A549 (cell line): ENCODE data around the gene INSC. TPM values are rescaled to one million over a fixed set of nuclear protein-coding genes. Genes with fewer than 3 reads are reported as not detected.

ENCODE experiments used
- ATAC-seq, 2 experiments: fragments of 200-7000 bp in 1 of 2; fragments of >200 bp in 1 of 2; cut with Nextera tagmentation in 1 of 2; cut with Tn5 transposase in 1 of 2; 3 replicates each; pipeline versions ENCODE4 v1.8.0 to v1.9.1; 2018 to 2020; ENCODE audit warnings: mild to moderate bottlenecking in 1 of 2, moderate library complexity in 1 of 2
- CTCF ChIA-PET: fragments of 300-600 bp; sonication (Branson Sonifier 250); formaldehyde crosslinking; extraction: SDS; loops from one replicate; lab custom pipeline; 2021; ENCODE audit warnings: antibody characterized with exemption, inconsistent platforms; lab: Yijun Ruan, JAX
- POLR2A ChIA-PET: fragments of 350-600 bp; formaldehyde crosslinking; extraction: SDS; loops from one replicate; lab custom pipeline; 2021; ENCODE audit warnings: antibody characterized with exemption, inconsistent platforms; lab: Yijun Ruan, JAX
- DNase-seq, 2 experiments: peaks; one replicate each; pipeline versions ENCODE4 v3.0.0 to v3.0.0-alpha.2; 2011 to 2016; ENCODE audit warnings: low read depth in 1 of 2, low spot score in 1 of 2
- FAIRE-seq: peaks from 2 replicates; lab custom pipeline; 2011; peaks lifted over from hg19 to GRCh38; lab: Jason Lieb, UNC
- H3K27ac ChIP-seq, 2 experiments: fragments of >200 bp; sonication (Bioruptor Twin); formaldehyde crosslinking; 3 replicates each; pipeline ENCODE4 v1.5.1; 2016 to 2017
- H3K4me1 ChIP-seq: fragments of >200 bp; sonication (Bioruptor Twin); formaldehyde crosslinking; 3 replicates; pipeline ENCODE4 v1.6.1; 2016
- H3K4me2 ChIP-seq: fragments of >200 bp; sonication (Bioruptor Twin); formaldehyde crosslinking; 3 replicates; pipeline ENCODE4 v1.6.1; 2016
- H3K4me3 ChIP-seq: fragments of >200 bp; sonication (Bioruptor Twin); formaldehyde crosslinking; 3 replicates; pipeline ENCODE4 v1.5.1; 2016
- H3K9me3 ChIP-seq: fragments of >200 bp; sonication (Bioruptor Twin); formaldehyde crosslinking; 3 replicates; pipeline ENCODE4 v1.6.1; 2016
- CBX2 ChIP-seq: fragments of 200-600 bp; sonication (generic); IDR thresholded peaks from 2 replicates; pipeline ENCODE4 v1.6.1; 2016; ENCODE audit warnings: low read depth, mild to moderate bottlenecking, borderline replicate concordance
- CBX8 ChIP-seq: fragments of 200-600 bp; sonication (generic); IDR thresholded peaks from 2 replicates; pipeline ENCODE4 v1.6.1; 2016
- CHD4 ChIP-seq: fragments of 200-600 bp; sonication (generic); IDR thresholded peaks from 2 replicates; pipeline ENCODE4 v1.6.1; 2016; ENCODE audit warnings: antibody characterized with exemption, mild to moderate bottlenecking, borderline replicate concordance
- EHF ChIP-seq: fragments of 250-450 bp; sonication (Bioruptor Pico); IDR thresholded peaks from 2 replicates; pipeline ENCODE4 v1.5.0; 2020; ENCODE audit warnings: mild to moderate bottlenecking
- EP300 ChIP-seq, 2 experiments: fragments of >200 bp; sonication (Bioruptor Twin); formaldehyde crosslinking; IDR thresholded peaks; 2 replicates in 1 of 2; 3 replicates in 1 of 2; pipeline ENCODE4 v1.6.1; 2016 to 2017
- FOSB ChIP-seq: fragments of 250-450 bp; sonication (Bioruptor Pico); IDR thresholded peaks from 2 replicates; pipeline ENCODE4 v1.5.0; 2020; ENCODE audit warnings: mild to moderate bottlenecking, moderate library complexity
- FOXS1 ChIP-seq: fragments of 250-450 bp; sonication (Bioruptor Pico); IDR thresholded peaks from 2 replicates; pipeline ENCODE4 v1.5.0; 2020; ENCODE audit warnings: mild to moderate bottlenecking, moderate library complexity
- HOXA7 ChIP-seq: fragments of 250-450 bp; sonication (Bioruptor Pico); IDR thresholded peaks from 2 replicates; pipeline ENCODE4 v1.5.0; 2020; ENCODE audit warnings: mild to moderate bottlenecking, moderate library complexity
- JUN ChIP-seq, 2 experiments: fragments of >200 bp; sonication (Bioruptor Twin); formaldehyde crosslinking; IDR thresholded peaks; 2 replicates in 1 of 2; 3 replicates in 1 of 2; pipeline ENCODE4 v1.6.1; 2016 to 2017
- JUNB ChIP-seq: fragments of >200 bp; sonication (Bioruptor Twin); formaldehyde crosslinking; IDR thresholded peaks from 2 replicates; pipeline ENCODE4 v1.6.1; 2016
- MAFK ChIP-seq: fragments of 450-650 bp; IDR thresholded peaks from 2 replicates; pipeline ENCODE4 v1.6.1; 2014; ENCODE audit not compliant: partially characterized antibody
- MYC ChIP-seq: IDR thresholded peaks from 2 replicates; pipeline ENCODE4 v1.6.1; 2012; ENCODE audit warnings: mild to moderate bottlenecking, inconsistent platforms, low read length, improper control_type of control experiment, borderline replicate concordance
- POLR2A ChIP-seq: IDR thresholded peaks from 2 replicates; pipeline ENCODE4 v1.6.1; 2012; ENCODE audit warnings: mild to moderate bottlenecking, low read length
- POLR2AphosphoS2 ChIP-seq: conservative IDR thresholded peaks from 2 replicates; pipeline ENCODE4 v1.6.1; 2012; ENCODE audit warnings: low read length, improper control_type of control experiment, inconsistent platforms
- RARB ChIP-seq: fragments of 250-450 bp; sonication (Bioruptor Pico); IDR thresholded peaks from 2 replicates; pipeline ENCODE4 v1.8.0; 2021; ENCODE audit warnings: mild to moderate bottlenecking, moderate library complexity
- RCOR1 ChIP-seq: fragments of 150-350 bp; IDR thresholded peaks from 2 replicates; pipeline ENCODE4 v1.6.1; 2014; ENCODE audit warnings: antibody characterized with exemption, low read length, low read depth
- RFX5 ChIP-seq: fragments of 450-650 bp; IDR thresholded peaks from 2 replicates; pipeline ENCODE4 v1.7.1; 2014; ENCODE audit warnings: antibody characterized with exemption, mild to moderate bottlenecking, moderate library complexity
- TFCP2L1 ChIP-seq: fragments of 250-450 bp; sonication (Bioruptor Pico); IDR thresholded peaks from 2 replicates; pipeline ENCODE4 v1.5.0; 2021; ENCODE audit warnings: mild to moderate bottlenecking
- ZC3H11A ChIP-seq: fragments of 450-650 bp; IDR thresholded peaks from 2 replicates; pipeline ENCODE4 v1.6.1; 2014; ENCODE audit warnings: antibody characterized with exemption, mild to moderate bottlenecking
- ZNF302 ChIP-seq: fragments of 250-450 bp; sonication (Bioruptor Pico); IDR thresholded peaks from 2 replicates; pipeline ENCODE4 v1.9.0; 2021; ENCODE audit warnings: inconsistent platforms, mild to moderate bottlenecking, moderate library complexity
- ZSCAN20 ChIP-seq: fragments of 250-450 bp; sonication (Bioruptor Pico); IDR thresholded peaks from 2 replicates; pipeline ENCODE4 v1.8.0; 2022; ENCODE audit warnings: mild to moderate bottlenecking, moderate library complexity
- WGBS: methylation state at CpG from one replicate; pipeline ENCODE4 v1.1.6; 2017; ENCODE audit errors: missing lambda C conversion rate; 5-methylcytosine and 5-hydroxymethylcytosine counted together
- polyA plus RNA-seq, 4 experiments: library from polyadenylated mRNA; depleted of rRNA in 3 of 4; stranded (reverse); fragments of >200 nt; fragmentation: RNase III in 1 of 4; extraction: RNeasy Plus Mini Kit Qiagen cat#74134 plus additional on column Dnase treatment in 1 of 4; gene quantifications; 2 replicates in 3 of 4; 3 replicates in 1 of 4; pipeline ENCODE4 v1.2.3, GENCODE V29; 2011 to 2017
- TF ChIP-seq, protein P1 (sequence below): fragments of 150-350 bp; IDR thresholded peaks from 2 replicates; pipeline ENCODE4 v1.6.1; 2014; ENCODE audit warnings: low read depth, mild to moderate bottlenecking, low read length
- TF ChIP-seq, protein P2 (sequence below): fragments of 200-600 bp; sonication (generic); IDR thresholded peaks from 2 replicates; pipeline ENCODE4 v1.6.1; 2016; ENCODE audit warnings: antibody characterized with exemption, mild to moderate bottlenecking, moderate library complexity
- TF ChIP-seq, protein P3 (sequence below): IDR thresholded peaks from 2 replicates; pipeline ENCODE4 v1.6.1; 2012; ENCODE audit warnings: low read depth, borderline replicate concordance
- TF ChIP-seq, protein P4 (sequence below): fragments of >200 bp; sonication (Bioruptor Twin); formaldehyde crosslinking; IDR thresholded peaks from 2 replicates; pipeline ENCODE4 v1.6.1; 2016
- TF ChIP-seq, protein P5 (sequence below): IDR thresholded peaks from 2 replicates; pipeline ENCODE4 v1.6.1; 2012

Gene INSC
- polyA plus RNA-seq, 2 of the 4 experiments (the other 2 are of a cell fraction): not detected

DNA sequence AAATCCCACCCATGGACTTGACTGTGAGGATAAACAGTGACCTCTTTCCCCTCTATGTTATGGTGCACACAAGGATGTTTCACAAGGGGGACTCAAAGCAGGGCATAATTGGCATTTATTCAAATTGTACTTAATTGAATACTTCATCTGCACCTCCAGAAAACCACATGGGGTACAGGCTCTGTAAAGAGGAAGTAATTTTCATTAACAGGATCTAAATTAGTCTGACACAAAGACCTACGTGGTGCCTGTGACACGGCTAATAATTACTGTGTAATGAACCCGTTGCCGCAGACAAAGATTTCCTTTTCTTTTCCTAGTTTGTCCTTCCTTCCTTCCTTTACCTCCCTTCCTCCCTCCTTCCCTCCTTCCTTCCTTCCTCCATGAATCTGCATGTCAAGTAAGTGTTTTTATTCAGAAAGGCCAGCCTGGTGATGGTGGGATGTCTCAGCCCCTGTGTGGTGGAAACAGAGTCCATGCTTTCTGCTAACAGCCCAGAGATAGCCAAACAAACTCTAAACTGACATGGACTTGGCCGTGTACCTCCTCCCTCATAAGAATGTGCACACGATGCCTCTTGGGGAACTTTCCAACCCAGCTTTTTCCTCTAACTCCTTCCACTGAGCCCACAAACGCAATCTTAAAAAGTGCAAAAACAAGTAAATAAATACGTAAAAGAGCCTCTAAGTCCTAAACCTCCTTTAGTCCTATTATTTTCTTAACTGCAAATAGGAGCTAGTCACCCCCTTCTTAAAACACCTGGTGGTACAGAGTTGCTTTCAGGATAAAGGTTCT, 118.8 kb downstream of the INSC start (continued):
- TF ChIP-seq FOSB (CRISPR knock-in tag) (no peak), CHD4 (no peak)
- TF ChIP-seq, all 56 proteins: peak for 0

DNA sequence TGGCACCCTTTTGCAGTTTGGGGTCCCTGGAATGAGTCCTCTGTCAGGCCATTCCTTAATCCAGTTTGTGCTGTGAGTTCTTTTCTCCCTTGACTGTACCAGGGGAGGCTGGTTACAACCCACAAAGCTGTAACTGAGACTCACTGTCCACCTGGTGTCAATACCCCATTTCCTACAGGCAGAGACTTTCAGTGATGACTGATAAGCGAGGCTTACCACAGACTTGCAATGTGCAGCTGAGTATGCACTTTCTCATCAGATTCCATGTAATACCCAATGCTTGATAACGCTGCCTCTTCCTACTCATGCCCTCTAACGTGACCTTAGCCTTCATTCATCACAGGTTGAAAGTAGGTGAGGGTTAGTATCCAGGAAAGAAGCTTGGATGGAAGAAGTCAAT, 120.1 kb downstream of the INSC start:
- 18% methylated on average over 3 of the region's 3 CpGs for WGBS
- CTCF ChIA-PET: interaction anchor here (1.1 kb wide), 1 partner anchor 54 kb away, joined by 3 read pairs; no protein-coding TSS in a partner anchor
- no peak for ATAC-seq

DNA sequence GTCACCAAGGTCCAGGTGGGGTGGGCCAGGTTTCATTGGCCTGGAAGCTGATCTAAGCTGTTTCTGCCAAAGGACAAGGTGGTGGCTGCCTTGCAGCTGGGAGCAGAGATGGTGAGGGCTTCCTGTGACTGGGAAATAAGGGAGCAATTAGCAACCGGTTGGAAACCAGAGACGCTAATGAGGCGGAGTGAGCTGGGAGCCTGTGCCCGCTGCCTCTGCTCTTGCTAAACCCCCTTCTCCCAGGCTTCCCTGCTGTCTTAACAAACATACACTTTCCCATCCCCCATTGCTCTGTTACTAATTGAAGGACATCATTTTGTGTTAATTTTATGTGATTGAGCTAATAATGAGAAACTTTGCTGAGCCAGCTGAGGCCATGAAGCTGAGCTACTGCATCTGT, 121.8 kb downstream of the INSC start:
- Histone ChIP-seq H3K9me3 (no peaks in the 10 kb centered on the region), H3K4me2 (no peak overlapping the region), H3K4me1 (no peaks in the 10 kb centered on the region), H3K4me3 (no peak overlapping the region), H3K27ac (no peak overlapping the region)
- 62% methylated on average over 4 of the region's 4 CpGs for WGBS
- ATAC-seq: no peak
- DNase-seq: no peak
- TF ChIP-seq, protein P1, sequence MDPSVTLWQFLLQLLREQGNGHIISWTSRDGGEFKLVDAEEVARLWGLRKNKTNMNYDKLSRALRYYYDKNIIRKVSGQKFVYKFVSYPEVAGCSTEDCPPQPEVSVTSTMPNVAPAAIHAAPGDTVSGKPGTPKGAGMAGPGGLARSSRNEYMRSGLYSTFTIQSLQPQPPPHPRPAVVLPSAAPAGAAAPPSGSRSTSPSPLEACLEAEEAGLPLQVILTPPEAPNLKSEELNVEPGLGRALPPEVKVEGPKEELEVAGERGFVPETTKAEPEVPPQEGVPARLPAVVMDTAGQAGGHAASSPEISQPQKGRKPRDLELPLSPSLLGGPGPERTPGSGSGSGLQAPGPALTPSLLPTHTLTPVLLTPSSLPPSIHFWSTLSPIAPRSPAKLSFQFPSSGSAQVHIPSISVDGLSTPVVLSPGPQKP: no peak
- TF ChIP-seq FOXS1 (CRISPR knock-in tag) (no peak), HOXA7 (CRISPR knock-in tag) (no peak), POLR2A (no peak), JUN (IDR thresholded peaks at IDR 0.05) (no peak), ZNF302 (no peak), JUNB (no peak)
- TF ChIP-seq, protein P2, sequence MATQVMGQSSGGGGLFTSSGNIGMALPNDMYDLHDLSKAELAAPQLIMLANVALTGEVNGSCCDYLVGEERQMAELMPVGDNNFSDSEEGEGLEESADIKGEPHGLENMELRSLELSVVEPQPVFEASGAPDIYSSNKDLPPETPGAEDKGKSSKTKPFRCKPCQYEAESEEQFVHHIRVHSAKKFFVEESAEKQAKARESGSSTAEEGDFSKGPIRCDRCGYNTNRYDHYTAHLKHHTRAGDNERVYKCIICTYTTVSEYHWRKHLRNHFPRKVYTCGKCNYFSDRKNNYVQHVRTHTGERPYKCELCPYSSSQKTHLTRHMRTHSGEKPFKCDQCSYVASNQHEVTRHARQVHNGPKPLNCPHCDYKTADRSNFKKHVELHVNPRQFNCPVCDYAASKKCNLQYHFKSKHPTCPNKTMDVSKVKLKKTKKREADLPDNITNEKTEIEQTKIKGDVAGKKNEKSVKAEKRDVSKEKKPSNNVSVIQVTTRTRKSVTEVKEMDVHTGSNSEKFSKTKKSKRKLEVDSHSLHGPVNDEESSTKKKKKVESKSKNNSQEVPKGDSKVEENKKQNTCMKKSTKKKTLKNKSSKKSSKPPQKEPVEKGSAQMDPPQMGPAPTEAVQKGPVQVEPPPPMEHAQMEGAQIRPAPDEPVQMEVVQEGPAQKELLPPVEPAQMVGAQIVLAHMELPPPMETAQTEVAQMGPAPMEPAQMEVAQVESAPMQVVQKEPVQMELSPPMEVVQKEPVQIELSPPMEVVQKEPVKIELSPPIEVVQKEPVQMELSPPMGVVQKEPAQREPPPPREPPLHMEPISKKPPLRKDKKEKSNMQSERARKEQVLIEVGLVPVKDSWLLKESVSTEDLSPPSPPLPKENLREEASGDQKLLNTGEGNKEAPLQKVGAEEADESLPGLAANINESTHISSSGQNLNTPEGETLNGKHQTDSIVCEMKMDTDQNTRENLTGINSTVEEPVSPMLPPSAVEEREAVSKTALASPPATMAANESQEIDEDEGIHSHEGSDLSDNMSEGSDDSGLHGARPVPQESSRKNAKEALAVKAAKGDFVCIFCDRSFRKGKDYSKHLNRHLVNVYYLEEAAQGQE: no peak
- CTCF ChIA-PET: no interaction called here
- FAIRE-seq: no peak
- POLR2A ChIA-PET: no interaction called here

More for the DNA sequence above, 120.1 kb downstream of the INSC start:
- TF ChIP-seq MAFK (no peak), RCOR1 (no peak), JUN (IDR thresholded peaks at IDR 0.05) (no peak), EP300 (IDR thresholded peaks at IDR 0.05) (no peak)
- TF ChIP-seq, protein P3, sequence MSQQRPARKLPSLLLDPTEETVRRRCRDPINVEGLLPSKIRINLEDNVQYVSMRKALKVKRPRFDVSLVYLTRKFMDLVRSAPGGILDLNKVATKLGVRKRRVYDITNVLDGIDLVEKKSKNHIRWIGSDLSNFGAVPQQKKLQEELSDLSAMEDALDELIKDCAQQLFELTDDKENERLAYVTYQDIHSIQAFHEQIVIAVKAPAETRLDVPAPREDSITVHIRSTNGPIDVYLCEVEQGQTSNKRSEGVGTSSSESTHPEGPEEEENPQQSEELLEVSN: no peak
- no peak for DNase-seq
- no peak overlapping the region for H3K4me3 ChIP-seq
- H3K27ac ChIP-seq: no peak overlapping the region
- POLR2A ChIA-PET: no interaction called here
- no peaks in the 10 kb centered on the region for H3K4me1 ChIP-seq
- H3K9me3 ChIP-seq: no peaks in the 10 kb centered on the region
- H3K4me2 ChIP-seq: no peak overlapping the region
- FAIRE-seq: no peak

DNA sequence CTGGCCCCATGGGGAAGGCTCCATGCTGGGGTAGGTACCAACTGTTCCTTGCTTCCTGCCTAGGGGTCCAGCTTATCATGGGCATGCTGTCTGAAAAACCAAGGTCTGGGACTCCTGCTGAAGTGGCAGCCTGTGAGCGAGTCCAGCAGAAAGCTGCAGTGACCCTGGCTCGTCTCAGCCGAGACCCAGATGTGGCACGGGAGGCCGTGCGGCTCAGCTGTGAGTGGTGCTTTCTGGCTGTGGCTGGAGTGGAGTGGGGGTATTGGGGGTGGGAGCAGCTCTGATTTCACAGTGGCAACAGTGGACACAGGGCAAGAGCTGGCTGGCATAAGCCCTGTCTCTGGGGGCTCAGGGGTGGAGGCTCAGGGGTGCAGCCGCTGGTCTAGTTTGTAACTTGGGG, 124.1 kb downstream of the INSC start:
- Histone ChIP-seq H3K4me3 (no peak overlapping the region), H3K4me1 (no peaks in the 10 kb centered on the region), H3K9me3 (no peaks in the 10 kb centered on the region), H3K4me2 (no peak overlapping the region), H3K27ac (no peak overlapping the region)
- ChIA-PET CTCF (interaction anchor here (1.0 kb wide), 1 partner anchor 331 kb away, joined by 3 read pairs; no protein-coding TSS in a partner anchor), POLR2A (no interaction called here)
- ATAC-seq (no peak), FAIRE-seq (no peak), DNase-seq (no peak)
- 53% methylated on average over 6 of the region's 7 CpGs for WGBS
- TF ChIP-seq MYC: no peak
- no peak for TF ChIP-seq FOXS1 (CRISPR knock-in tag)
- TF ChIP-seq POLR2AphosphoS2: no peak
- TF ChIP-seq CBX2: no peak
- TF ChIP-seq TFCP2L1 (CRISPR knock-in tag): no peak
- TF ChIP-seq, protein P4, sequence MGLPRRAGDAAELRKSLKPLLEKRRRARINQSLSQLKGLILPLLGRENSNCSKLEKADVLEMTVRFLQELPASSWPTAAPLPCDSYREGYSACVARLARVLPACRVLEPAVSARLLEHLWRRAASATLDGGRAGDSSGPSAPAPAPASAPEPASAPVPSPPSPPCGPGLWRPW: no peak
- no peak for TF ChIP-seq EHF (CRISPR knock-in tag)
- TF ChIP-seq, protein P5, sequence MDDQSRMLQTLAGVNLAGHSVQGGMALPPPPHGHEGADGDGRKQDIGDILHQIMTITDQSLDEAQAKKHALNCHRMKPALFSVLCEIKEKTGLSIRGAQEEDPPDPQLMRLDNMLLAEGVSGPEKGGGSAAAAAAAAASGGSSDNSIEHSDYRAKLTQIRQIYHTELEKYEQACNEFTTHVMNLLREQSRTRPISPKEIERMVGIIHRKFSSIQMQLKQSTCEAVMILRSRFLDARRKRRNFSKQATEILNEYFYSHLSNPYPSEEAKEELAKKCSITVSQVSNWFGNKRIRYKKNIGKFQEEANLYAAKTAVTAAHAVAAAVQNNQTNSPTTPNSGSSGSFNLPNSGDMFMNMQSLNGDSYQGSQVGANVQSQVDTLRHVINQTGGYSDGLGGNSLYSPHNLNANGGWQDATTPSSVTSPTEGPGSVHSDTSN: no peak
- TF ChIP-seq HOXA7 (CRISPR knock-in tag): no peak
- no peak for TF ChIP-seq CBX8
- TF ChIP-seq RARB: no peak
- TF ChIP-seq RFX5: no peak
- TF ChIP-seq ZSCAN20 (CRISPR knock-in tag): no peak
- TF ChIP-seq ZC3H11A: no peak
- TF ChIP-seq CHD4: no peak
